ENCODE results near the gene DPPA3.
"Not testable (repeated sequence)": the region's sequence is repeated elsewhere in the genome, so short reads cannot be mapped to it uniquely, and the experiment has no call there.

Gene DPPA3

GRCh38 chr12:7711133-7711532, at the start of gene DPPA3:
Gene DPPA3, plus strand, starts transcription at chr12:7711433. Its CDS starts 138 bp downstream, at chr12:7711571.
- H3K4me3 ChIP-seq (ENCODE audit: low read length), result no peak within 1 kb of the TSS
- H3K4me1 ChIP-seq (ENCODE audit: control insufficient read depth, insufficient read depth, low read length), result no peaks in the 10 kb centered on the region
- H3K9me3 ChIP-seq (ENCODE audit: control insufficient read depth, low read length), result no peaks in the 10 kb centered on the region
- DNase-seq (ENCODE audit: low read depth), result no peak
- peaks cover 9% of the 10 kb centered on the region for H3K27me3 ChIP-seq (replicated peaks; ENCODE audit: control insufficient read depth, insufficient read depth, low read length)
- no peaks in the 10 kb centered on the region for H3K36me3 ChIP-seq (ENCODE audit: control insufficient read depth, insufficient read depth, low read length, severe bottlenecking)
- H3K9ac ChIP-seq (ENCODE audit: low read length), result no peak within 1 kb of the TSS

GRCh38 chr12:7661741-7662140, 49.5 kb upstream of the DPPA3 start:
- Histone ChIP-seq H3K9ac (ENCODE audit: low read length) (no peak overlapping the region), H3K27me3 (replicated peaks; ENCODE audit: control insufficient read depth, insufficient read depth, low read length) (peaks cover 4% of the 10 kb centered on the region), H3K9me3 (ENCODE audit: control insufficient read depth, low read length) (no peaks in the 10 kb centered on the region), H3K4me3 (ENCODE audit: low read length) (no peak overlapping the region), H3K36me3 (ENCODE audit: control insufficient read depth, insufficient read depth, low read length, severe bottlenecking) (no peaks in the 10 kb centered on the region), H3K4me1 (ENCODE audit: control insufficient read depth, insufficient read depth, low read length) (no peaks in the 10 kb centered on the region)
- no peak for DNase-seq (ENCODE audit: low read depth)

GRCh38 chr12:7666595-7666994, 44.6 kb upstream of the DPPA3 start:
- no peak overlapping the region for H3K9ac ChIP-seq (ENCODE audit: low read length)
- H3K9me3 ChIP-seq (ENCODE audit: control insufficient read depth, low read length), result no peaks in the 10 kb centered on the region
- no peaks in the 10 kb centered on the region for H3K36me3 ChIP-seq (ENCODE audit: control insufficient read depth, insufficient read depth, low read length, severe bottlenecking)
- H3K27me3 ChIP-seq (replicated peaks; ENCODE audit: control insufficient read depth, insufficient read depth, low read length), result peaks cover 4% of the 10 kb centered on the region
- H3K4me3 ChIP-seq (ENCODE audit: low read length), result no peak overlapping the region
- DNase-seq (ENCODE audit: low read depth), result no peak
- no peaks in the 10 kb centered on the region for H3K4me1 ChIP-seq (ENCODE audit: control insufficient read depth, insufficient read depth, low read length)

GRCh38 chr12:7667125-7667524, 44.1 kb upstream of the DPPA3 start:
- DNase-seq (ENCODE audit: low read depth), result no peak
- H3K9me3 ChIP-seq (ENCODE audit: control insufficient read depth, low read length), result no peaks in the 10 kb centered on the region
- no peaks in the 10 kb centered on the region for H3K36me3 ChIP-seq (ENCODE audit: control insufficient read depth, insufficient read depth, low read length, severe bottlenecking)
- H3K4me3 ChIP-seq (ENCODE audit: low read length), result no peak overlapping the region
- H3K4me1 ChIP-seq (ENCODE audit: control insufficient read depth, insufficient read depth, low read length), result no peaks in the 10 kb centered on the region
- no peak overlapping the region for H3K9ac ChIP-seq (ENCODE audit: low read length)
- peaks cover 4% of the 10 kb centered on the region for H3K27me3 ChIP-seq (replicated peaks; ENCODE audit: control insufficient read depth, insufficient read depth, low read length)

- Histone ChIP-seq H3K27me3 (replicated peaks; ENCODE audit: control insufficient read depth, insufficient read depth, low read length) (no peaks in the 10 kb centered on the region), H3K36me3 (ENCODE audit: control insufficient read depth, insufficient read depth, low read length, severe bottlenecking) (no peaks in the 10 kb centered on the region), H3K4me1 (ENCODE audit: control insufficient read depth, insufficient read depth, low read length) (no peaks in the 10 kb centered on the region), H3K9ac (ENCODE audit: low read length) (no peak overlapping the region), H3K9me3 (ENCODE audit: control insufficient read depth, low read length) (no peaks in the 10 kb centered on the region), H3K4me3 (ENCODE audit: low read length) (no peak overlapping the region)
- DNase-seq (ENCODE audit: low read depth), result no peak
These were observed 43.1 kb upstream of the DPPA3 start for GRCh38 chr12:7668171-7668570.

GRCh38 chr12:7675455-7675854, 35.8 kb upstream of the DPPA3 start:
- not testable (repeated sequence) for H3K27me3 ChIP-seq (replicated peaks; ENCODE audit: control insufficient read depth, insufficient read depth, low read length); H3K36me3 ChIP-seq (ENCODE audit: control insufficient read depth, insufficient read depth, low read length, severe bottlenecking); H3K9ac ChIP-seq (ENCODE audit: low read length); H3K9me3 ChIP-seq (ENCODE audit: control insufficient read depth, low read length); DNase-seq (ENCODE audit: low read depth); H3K4me3 ChIP-seq (ENCODE audit: low read length)
- peaks cover 17% of the 10 kb centered on the region for H3K4me1 ChIP-seq (ENCODE audit: control insufficient read depth, insufficient read depth, low read length)

GRCh38 chr12:7677432-7677888, 33.8 kb upstream of the DPPA3 start:
- H3K4me3 ChIP-seq (ENCODE audit: low read length); H3K36me3 ChIP-seq (ENCODE audit: control insufficient read depth, insufficient read depth, low read length, severe bottlenecking); H3K9ac ChIP-seq (ENCODE audit: low read length); H3K27me3 ChIP-seq (replicated peaks; ENCODE audit: control insufficient read depth, insufficient read depth, low read length); H3K9me3 ChIP-seq (ENCODE audit: control insufficient read depth, low read length): not testable (repeated sequence)
- H3K4me1 ChIP-seq (ENCODE audit: control insufficient read depth, insufficient read depth, low read length), result peaks cover 17% of the 10 kb centered on the region
- peak; percentile 73 for DNase-seq (ENCODE audit: low read depth)

- peaks cover 17% of the 10 kb centered on the region for H3K4me1 ChIP-seq (ENCODE audit: control insufficient read depth, insufficient read depth, low read length)
- no peak overlapping the region for H3K4me3 ChIP-seq (ENCODE audit: low read length)
- H3K27me3 ChIP-seq (replicated peaks; ENCODE audit: control insufficient read depth, insufficient read depth, low read length), result peaks cover 4% of the 10 kb centered on the region
- no peaks in the 10 kb centered on the region for H3K36me3 ChIP-seq (ENCODE audit: control insufficient read depth, insufficient read depth, low read length, severe bottlenecking)
- no peaks in the 10 kb centered on the region for H3K9me3 ChIP-seq (ENCODE audit: control insufficient read depth, low read length)
- peak overlapping the region; percentile 54 for H3K9ac ChIP-seq (ENCODE audit: low read length)
- DNase-seq (ENCODE audit: low read depth), result no peak
These were observed 32.5 kb upstream of the DPPA3 start for GRCh38 chr12:7678744-7679143.

GRCh38 chr12:7679251-7680045, 31.8 kb upstream of the DPPA3 start:
- Histone ChIP-seq H3K9ac (ENCODE audit: low read length) (no peak overlapping the region), H3K9me3 (ENCODE audit: control insufficient read depth, low read length) (no peaks in the 10 kb centered on the region), H3K27me3 (replicated peaks; ENCODE audit: control insufficient read depth, insufficient read depth, low read length) (peaks cover 4% of the 10 kb centered on the region), H3K36me3 (ENCODE audit: control insufficient read depth, insufficient read depth, low read length, severe bottlenecking) (no peaks in the 10 kb centered on the region), H3K4me3 (ENCODE audit: low read length) (no peak overlapping the region), H3K4me1 (ENCODE audit: control insufficient read depth, insufficient read depth, low read length) (peaks cover 17% of the 10 kb centered on the region)
- DNase-seq (ENCODE audit: low read depth), result no peak

- Histone ChIP-seq H3K27me3 (replicated peaks; ENCODE audit: control insufficient read depth, insufficient read depth, low read length) (no peaks in the 10 kb centered on the region), H3K9me3 (ENCODE audit: control insufficient read depth, low read length) (no peaks in the 10 kb centered on the region), H3K36me3 (ENCODE audit: control insufficient read depth, insufficient read depth, low read length, severe bottlenecking) (no peaks in the 10 kb centered on the region), H3K9ac (ENCODE audit: low read length) (no peak overlapping the region), H3K4me3 (ENCODE audit: low read length) (no peak overlapping the region), H3K4me1 (ENCODE audit: control insufficient read depth, insufficient read depth, low read length) (peaks cover 17% of the 10 kb centered on the region)
- no peak for DNase-seq (ENCODE audit: low read depth)
These were observed 29.7 kb upstream of the DPPA3 start for GRCh38 chr12:7681535-7681934.

- no peak overlapping the region for H3K4me3 ChIP-seq (ENCODE audit: low read length)
- no peak for DNase-seq (ENCODE audit: low read depth)
- peaks cover 7% of the 10 kb centered on the region for H3K4me1 ChIP-seq (ENCODE audit: control insufficient read depth, insufficient read depth, low read length)
- H3K27me3 ChIP-seq (replicated peaks; ENCODE audit: control insufficient read depth, insufficient read depth, low read length), result no peaks in the 10 kb centered on the region
- H3K36me3 ChIP-seq (ENCODE audit: control insufficient read depth, insufficient read depth, low read length, severe bottlenecking), result no peaks in the 10 kb centered on the region
- no peaks in the 10 kb centered on the region for H3K9me3 ChIP-seq (ENCODE audit: control insufficient read depth, low read length)
- H3K9ac ChIP-seq (ENCODE audit: low read length), result no peak overlapping the region
These were observed 17.4 kb upstream of the DPPA3 start for GRCh38 chr12:7693793-7694192.
